ENCODE data around the gene DNAJC24.

DNAJC24 gene

DNA sequence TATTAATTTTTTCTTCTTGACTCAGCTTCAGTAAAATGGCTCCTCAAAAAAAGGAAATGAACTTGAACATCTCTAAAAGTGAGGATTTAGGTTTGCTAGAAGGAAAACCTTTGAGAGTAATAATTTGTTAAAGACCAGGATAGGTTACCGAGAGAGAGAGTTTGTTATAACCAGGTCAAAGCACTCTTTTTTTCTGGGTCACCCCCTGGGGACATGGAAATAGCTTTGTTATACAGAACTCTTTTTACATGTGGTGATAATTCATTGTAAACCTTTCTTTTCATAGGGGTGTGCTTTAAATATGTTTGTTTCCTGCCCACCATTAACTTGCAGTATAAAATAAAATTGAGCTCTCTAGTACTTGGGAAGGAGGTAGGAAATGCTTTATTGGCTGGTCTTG is 47.7 kb downstream of the DNAJC24 start:
- DNase-seq: no peak

- DNase-seq: no peak
These were observed 48.2 kb downstream of the DNAJC24 start for GRCh38 chr11:31417816-31418215.

DNA sequence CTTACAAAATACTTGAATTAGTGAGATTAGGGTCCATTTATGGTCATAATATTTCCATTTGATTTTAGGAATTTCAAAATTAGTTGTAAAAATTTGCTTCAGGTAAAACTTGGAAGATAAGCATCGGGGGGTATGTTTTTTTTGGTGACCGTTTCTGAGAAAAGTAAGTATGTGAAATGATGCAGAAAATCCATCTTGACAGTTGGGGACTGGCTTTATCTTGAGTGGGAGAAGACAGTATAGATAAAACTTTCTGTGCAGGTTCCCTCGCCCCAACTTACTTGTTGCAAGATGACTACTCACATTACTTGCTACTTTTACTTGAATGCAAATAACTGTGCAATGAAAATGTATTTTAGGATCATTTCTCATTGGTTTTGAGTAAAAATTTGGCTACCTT is 49.5 kb downstream of the DNAJC24 start:
- DNase-seq: no peak

DNA sequence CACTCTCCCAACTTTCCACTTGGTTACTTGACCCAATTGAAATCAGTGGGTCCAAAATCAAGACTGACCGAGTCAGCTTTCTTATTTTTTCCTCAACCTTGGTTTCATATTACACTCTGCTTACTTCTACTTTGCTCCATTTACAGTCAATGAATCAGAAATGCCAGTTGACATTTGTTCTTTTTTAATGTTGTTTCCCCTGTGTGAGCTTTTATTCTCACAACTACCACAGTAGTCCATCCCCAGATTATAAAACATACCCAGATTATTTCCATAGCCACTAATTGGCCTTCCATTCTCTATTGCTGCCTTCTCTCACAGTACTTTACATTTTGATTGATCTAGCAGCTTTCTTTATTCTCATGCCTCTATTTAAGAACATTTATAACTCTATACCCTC is 50.0 kb downstream of the DNAJC24 start:
- DNase-seq: no peak

DNA sequence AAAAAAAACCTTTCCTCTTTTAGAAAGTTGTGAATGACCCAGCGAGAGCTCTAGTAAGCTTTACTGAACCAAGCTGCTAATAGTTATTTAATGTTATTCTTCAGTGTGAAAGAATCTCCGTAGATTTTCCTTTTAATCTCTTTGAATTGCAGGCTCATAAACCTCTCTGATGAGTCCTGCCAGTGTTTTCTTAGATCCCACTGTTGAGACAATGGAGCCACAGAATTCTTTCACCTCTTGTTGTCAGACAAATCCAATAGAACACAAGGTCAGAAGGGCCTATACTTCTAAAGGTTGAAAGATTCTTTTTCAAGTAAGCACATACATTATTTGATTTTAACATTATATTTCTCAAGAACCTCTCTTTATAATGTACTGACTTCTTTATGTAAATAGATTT is 52.2 kb downstream of the DNAJC24 start:
- DNase-seq: no peak

- no peak for DNase-seq
These were observed 53.0 kb downstream of the DNAJC24 start for GRCh38 chr11:31422703-31423102.

- DNase-seq: no peak
These were observed 55.0 kb downstream of the DNAJC24 start for GRCh38 chr11:31424652-31425051.

- no peak for DNase-seq
These were observed 64.2 kb downstream of the DNAJC24 start for GRCh38 chr11:31433851-31434250.

GRCh38 chr11:31437742-31438435 is 68.2 kb downstream of the DNAJC24 start:
- no peak for DNase-seq

DNA sequence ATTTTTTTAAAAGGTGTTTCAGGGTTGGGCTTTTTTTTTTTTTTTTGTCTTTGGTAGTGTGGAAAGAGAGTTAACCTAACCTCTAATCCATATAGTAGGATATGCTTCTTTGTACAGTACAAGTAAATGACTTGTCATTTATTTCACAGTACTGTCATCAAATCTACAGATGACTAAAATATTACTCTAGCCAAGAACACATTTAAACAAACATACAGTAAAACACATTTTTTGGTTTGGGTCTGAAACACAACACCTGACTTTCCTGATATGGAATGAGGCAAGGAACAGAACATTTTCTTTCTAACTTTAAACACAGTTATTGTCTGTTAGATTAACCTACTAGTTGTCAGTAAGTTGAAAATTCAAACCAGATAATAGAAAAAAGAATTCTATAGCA is 71.6 kb downstream of the DNAJC24 start:
- no peak for DNase-seq

DNA sequence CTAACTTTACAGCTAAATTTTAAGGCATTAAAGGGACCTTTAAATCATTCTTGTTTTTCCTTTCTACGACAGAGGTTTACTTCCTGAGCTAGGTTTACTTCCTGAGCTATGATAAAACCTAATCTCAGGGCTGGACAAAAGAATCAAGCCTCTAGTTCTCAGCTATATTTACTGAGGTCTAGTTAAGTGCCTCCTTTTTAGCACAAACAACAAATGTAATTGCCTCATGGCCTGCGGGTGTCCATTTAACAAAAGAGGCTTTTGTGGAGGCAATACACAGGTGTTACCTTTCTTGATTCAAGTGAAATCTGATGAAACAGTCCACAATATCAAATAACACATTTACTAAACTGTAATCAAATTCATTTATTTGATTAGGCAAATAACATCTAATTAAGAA is 72.4 kb downstream of the DNAJC24 start:
- peak; percentile 98 for DNase-seq

- DNase-seq: no peak
These were observed 74.1 kb downstream of the DNAJC24 start for GRCh38 chr11:31443802-31444201.

- DNase-seq: no peak
These were observed 76.0 kb downstream of the DNAJC24 start for GRCh38 chr11:31445621-31446020.

DNA sequence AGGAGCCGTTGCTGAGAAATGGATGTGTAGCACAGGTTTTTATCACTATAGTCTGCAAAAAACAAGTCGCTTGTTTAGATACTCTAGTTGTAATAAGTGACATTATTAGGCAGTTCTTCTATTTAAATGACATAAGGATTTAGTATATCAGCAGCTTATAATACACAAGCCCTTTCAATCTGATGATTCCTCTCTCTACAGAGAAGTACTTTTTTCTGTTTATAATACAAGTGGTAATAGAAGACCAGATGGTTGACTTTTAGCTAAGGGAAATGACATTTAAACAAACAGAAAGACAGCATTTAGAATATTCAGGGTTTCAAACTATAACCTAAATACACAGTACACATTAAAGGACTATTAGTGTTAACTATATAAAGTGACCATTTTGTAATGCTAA is 79.4 kb downstream of the DNAJC24 start:
- no peak for DNase-seq

DNA sequence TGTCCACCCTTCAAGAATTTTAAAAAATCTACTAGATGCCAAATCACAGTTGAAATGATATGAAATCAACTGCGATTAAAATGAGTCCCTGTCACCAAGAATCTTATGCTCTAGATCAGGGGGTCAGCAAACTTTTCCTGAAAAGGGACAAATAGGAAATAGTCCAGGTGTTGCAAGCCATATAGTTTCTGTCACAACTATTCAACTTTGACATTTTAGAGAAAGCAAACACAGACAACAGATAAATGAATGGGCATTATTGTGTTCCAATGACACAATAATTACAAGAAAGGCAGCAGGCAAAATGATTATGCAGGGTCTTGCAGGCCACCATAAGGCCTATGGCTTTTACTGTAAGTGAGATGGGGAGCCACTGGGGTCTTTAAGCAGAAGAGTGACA is 81.2 kb downstream of the DNAJC24 start:
- no peak for DNase-seq

DNA sequence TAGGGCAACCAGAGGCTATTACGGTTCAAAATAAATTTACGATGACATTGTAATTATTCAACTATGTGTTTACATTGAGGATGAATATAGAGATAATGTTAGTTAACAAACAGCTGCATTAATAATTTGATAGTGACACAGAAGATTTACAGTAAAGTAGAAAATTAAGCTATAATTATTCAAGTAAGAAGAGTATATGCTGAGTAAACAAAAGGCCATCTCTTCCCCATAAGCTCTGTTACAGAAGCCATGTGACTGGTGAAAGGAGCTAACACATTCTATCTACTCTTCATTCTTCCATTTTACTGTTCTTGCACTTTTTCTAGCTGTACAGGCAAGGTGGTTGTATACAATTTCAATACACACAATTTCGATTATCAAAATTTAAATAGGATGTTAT is 85.5 kb downstream of the DNAJC24 start:
- no peak for DNase-seq

GRCh38 chr11:31464436-31464835 is 94.8 kb downstream of the DNAJC24 start:
- DNase-seq: no peak

DNA sequence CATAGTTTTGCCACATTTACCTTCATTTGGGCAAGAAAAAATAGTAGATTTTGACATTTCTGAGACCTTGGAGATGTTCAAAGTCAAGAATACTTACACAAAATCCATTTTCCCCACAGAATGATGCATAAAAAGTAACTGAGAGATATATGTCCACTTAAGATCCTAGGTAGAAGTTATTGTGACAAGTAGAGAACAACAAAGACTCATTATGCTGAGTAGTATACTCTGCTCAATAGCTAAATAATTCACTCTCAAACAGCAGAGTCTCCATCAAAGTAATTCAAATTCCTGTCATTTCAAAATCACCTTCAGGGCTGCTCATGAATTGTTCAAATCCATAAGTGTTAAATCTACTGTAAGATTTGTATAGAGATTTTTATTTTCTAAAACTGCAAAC is 104.4 kb downstream of the DNAJC24 start:
- DNase-seq: no peak

GRCh38 chr11:31477528-31478222 is 108.0 kb downstream of the DNAJC24 start:
- DNase-seq: no peak

- DNase-seq: no peak
These were observed 108.5 kb downstream of the DNAJC24 start for GRCh38 chr11:31478223-31478590.

GRCh38 chr11:31479066-31479465 is 109.4 kb downstream of the DNAJC24 start:
- no peak for DNase-seq

- DNase-seq: no peak
These were observed 111.3 kb downstream of the DNAJC24 start for GRCh38 chr11:31480930-31481329.

Measured in DMS153 (cell line).